Osteoblast (primary cell): ENCODE measurements around the gene TFPI. TPM values are rescaled to one million over a fixed set of nuclear protein-coding genes. Genes with fewer than 3 reads are reported as not detected.

Experiments used
- DNase-seq: peaks from one replicate; pipeline ENCODE4 v3.0.0; 2011; ENCODE audit warnings: low spot score, mixed read lengths; ENCODE audit not compliant: insufficient read length; ENCODE audit errors: missing footprints
- H2AFZ ChIP-seq: 2 replicates; pipeline ENCODE4 v1.6.0; 2011; ENCODE audit warnings: mild to moderate bottlenecking, low read length
- H3K27ac ChIP-seq: 2 replicates; pipeline ENCODE4 v1.5.1; 2011; ENCODE audit warnings: mild to moderate bottlenecking, low read depth, low read length, moderate library complexity
- H3K27me3 ChIP-seq: 2 replicates; pipeline ENCODE4 v1.6.0; 2012; ENCODE audit warnings: mild to moderate bottlenecking, control low read depth, inconsistent platforms, low read length, moderate library complexity; ENCODE audit not compliant: insufficient read depth
- H3K36me3 ChIP-seq: 2 replicates; pipeline ENCODE4 v1.5.1; 2011; ENCODE audit warnings: mild to moderate bottlenecking, low read length, control low read depth, moderate library complexity; ENCODE audit not compliant: insufficient read depth
- H3K4me1 ChIP-seq: 2 replicates; pipeline ENCODE4 v1.5.1; 2011; ENCODE audit warnings: mild to moderate bottlenecking, low read length, control low read depth, moderate library complexity; ENCODE audit not compliant: insufficient read depth
- H3K4me2 ChIP-seq: 2 replicates; pipeline ENCODE4 v1.6.0; 2011; ENCODE audit warnings: mild to moderate bottlenecking, low read length; ENCODE audit not compliant: insufficient read depth
- H3K4me3 ChIP-seq: fragments of 200-600 bp; sonication (generic); 3 replicates; pipeline ENCODE4 v1.5.1; 2012; ENCODE audit warnings: mild to moderate bottlenecking, low read length, inconsistent platforms; ENCODE audit not compliant: insufficient read depth
- H3K79me2 ChIP-seq: 2 replicates; pipeline ENCODE4 v1.6.0; 2012; ENCODE audit warnings: mild to moderate bottlenecking, low read length, control low read depth, inconsistent platforms; ENCODE audit not compliant: insufficient read depth
- H3K9me3 ChIP-seq: 2 replicates; pipeline ENCODE4 v1.5.1; 2011; ENCODE audit warnings: low read depth, low read length, control low read depth
- H4K20me1 ChIP-seq: 2 replicates; pipeline ENCODE4 v1.6.0; 2012; ENCODE audit warnings: mild to moderate bottlenecking, low read length, control low read depth; ENCODE audit not compliant: insufficient read depth
- total RNA-seq: library from RNA; depleted of rRNA; stranded (reverse); fragments of >200 nt; gene quantifications from 2 replicates; pipeline ENCODE4 v1.2.3, GENCODE V29; 2012
- TF ChIP-seq, protein P1 (sequence below): IDR thresholded peaks from 2 replicates; pipeline ENCODE4 v1.5.1; 2011; ENCODE audit warnings: mild to moderate bottlenecking, low read depth, low read length, moderate library complexity; ENCODE audit errors: extremely low read depth

The TFPI gene
- total RNA-seq, 1 donor: 123 TPM

DNA sequence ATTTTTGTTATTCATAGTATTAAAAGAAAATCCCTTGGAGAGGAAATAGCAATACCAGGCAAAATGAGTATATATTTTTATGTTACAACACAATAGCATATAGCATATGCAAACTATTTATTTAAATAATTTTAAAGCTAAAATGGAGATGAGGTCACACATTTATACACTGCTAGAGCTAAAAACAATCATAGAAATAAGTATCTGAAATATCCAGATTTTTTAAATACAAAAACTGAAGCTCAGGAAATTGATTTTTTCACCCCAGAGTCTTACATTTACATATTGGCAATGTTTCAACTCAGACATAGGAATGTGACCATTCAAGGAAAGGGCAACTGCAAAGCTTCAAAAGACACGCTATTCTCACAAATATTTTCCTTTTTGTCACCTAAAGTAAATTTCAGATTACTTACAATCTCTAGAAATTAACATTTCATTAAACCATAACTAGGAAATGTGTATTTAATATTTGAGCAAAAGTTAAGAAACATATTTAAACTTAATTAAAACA lies 8.9 kb downstream of the TFPI start:
- peaks cover 43% of the 10 kb centered on the region for H3K79me2 ChIP-seq
- no peaks in the 10 kb centered on the region for H3K9me3 ChIP-seq
- no peaks in the 10 kb centered on the region for H4K20me1 ChIP-seq
- no peak overlapping the region for H2AFZ ChIP-seq
- DNase-seq: no peak
- no peak overlapping the region for H3K4me2 ChIP-seq
- H3K4me3 ChIP-seq: no peak overlapping the region
- no peaks in the 10 kb centered on the region for H3K27me3 ChIP-seq
- H3K4me1 ChIP-seq: peaks cover 87% of the 10 kb centered on the region
- TF ChIP-seq, protein P1, sequence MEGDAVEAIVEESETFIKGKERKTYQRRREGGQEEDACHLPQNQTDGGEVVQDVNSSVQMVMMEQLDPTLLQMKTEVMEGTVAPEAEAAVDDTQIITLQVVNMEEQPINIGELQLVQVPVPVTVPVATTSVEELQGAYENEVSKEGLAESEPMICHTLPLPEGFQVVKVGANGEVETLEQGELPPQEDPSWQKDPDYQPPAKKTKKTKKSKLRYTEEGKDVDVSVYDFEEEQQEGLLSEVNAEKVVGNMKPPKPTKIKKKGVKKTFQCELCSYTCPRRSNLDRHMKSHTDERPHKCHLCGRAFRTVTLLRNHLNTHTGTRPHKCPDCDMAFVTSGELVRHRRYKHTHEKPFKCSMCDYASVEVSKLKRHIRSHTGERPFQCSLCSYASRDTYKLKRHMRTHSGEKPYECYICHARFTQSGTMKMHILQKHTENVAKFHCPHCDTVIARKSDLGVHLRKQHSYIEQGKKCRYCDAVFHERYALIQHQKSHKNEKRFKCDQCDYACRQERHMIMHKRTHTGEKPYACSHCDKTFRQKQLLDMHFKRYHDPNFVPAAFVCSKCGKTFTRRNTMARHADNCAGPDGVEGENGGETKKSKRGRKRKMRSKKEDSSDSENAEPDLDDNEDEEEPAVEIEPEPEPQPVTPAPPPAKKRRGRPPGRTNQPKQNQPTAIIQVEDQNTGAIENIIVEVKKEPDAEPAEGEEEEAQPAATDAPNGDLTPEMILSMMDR: no peak
- H3K36me3 ChIP-seq: peaks cover 11% of the 10 kb centered on the region
- peak overlapping the region; percentile 97 for H3K27ac ChIP-seq

GRCh38 chr2:187544371-187545080 lies 9.7 kb downstream of the TFPI start:
- peaks cover 44% of the 10 kb centered on the region for H3K79me2 ChIP-seq
- H3K27ac ChIP-seq: peak overlapping the region; percentile 97
- H3K9me3 ChIP-seq: no peaks in the 10 kb centered on the region
- H4K20me1 ChIP-seq: no peaks in the 10 kb centered on the region
- TF ChIP-seq, protein P1: no peak
- no peak for DNase-seq
- H3K4me2 ChIP-seq: no peak overlapping the region
- peaks cover 11% of the 10 kb centered on the region for H3K36me3 ChIP-seq
- no peak overlapping the region for H2AFZ ChIP-seq
- no peak overlapping the region for H3K4me3 ChIP-seq
- peaks cover 79% of the 10 kb centered on the region for H3K4me1 ChIP-seq
- no peaks in the 10 kb centered on the region for H3K27me3 ChIP-seq

DNA sequence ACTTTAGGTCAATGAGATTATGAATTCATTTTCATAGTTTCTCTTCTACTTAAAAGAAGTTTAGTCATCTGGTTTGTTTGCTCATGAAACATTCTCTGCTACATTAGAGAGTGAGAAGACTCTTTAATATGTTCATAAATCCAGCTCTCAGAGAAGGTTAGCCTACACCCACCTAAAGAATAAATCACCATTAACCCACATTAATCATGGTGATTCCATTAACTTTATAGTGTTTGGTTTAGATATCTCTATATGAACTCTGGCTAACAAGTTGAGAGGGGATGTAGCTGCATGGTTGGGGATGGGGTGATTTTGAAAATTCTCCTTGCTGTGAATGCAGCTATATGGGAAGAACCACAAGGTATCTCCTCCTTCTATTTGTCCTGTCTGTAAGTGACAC lies 10.7 kb downstream of the TFPI start:
- H3K27me3 ChIP-seq: no peaks in the 10 kb centered on the region
- no peaks in the 10 kb centered on the region for H3K9me3 ChIP-seq
- TF ChIP-seq, protein P1: no peak
- H3K36me3 ChIP-seq: peaks cover 11% of the 10 kb centered on the region
- H3K4me1 ChIP-seq: peaks cover 70% of the 10 kb centered on the region
- H4K20me1 ChIP-seq: no peaks in the 10 kb centered on the region
- H3K79me2 ChIP-seq: peaks cover 43% of the 10 kb centered on the region
- H3K27ac ChIP-seq: peak overlapping the region; percentile 97
- H2AFZ ChIP-seq: no peak overlapping the region
- peak; percentile 21 for DNase-seq
- no peak overlapping the region for H3K4me3 ChIP-seq
- peak overlapping the region; percentile 30 for H3K4me2 ChIP-seq

DNA sequence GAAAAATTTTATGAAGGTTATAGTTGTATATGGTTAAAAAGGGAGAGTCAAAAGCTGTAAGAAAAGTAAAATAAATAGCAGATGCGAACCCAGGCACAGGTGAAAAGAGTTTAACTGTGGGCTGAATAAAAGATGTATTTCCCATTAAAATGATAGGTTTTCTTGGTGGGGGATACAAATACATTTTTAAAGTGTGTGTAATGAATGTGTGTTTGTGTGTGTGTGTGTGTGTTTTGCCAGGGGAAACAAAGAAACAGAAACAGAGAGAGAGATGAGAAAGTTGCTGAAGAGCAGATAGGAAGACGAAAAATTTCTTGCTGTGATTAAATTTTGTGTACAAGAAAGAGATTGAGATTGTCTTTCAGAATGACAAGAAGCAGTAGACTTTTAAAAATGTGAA lies 12.1 kb downstream of the TFPI start:
- H3K4me1 ChIP-seq: peaks cover 56% of the 10 kb centered on the region
- TF ChIP-seq, protein P1: no peak
- no peak overlapping the region for H2AFZ ChIP-seq

More for the DNA sequence above, 12.1 kb downstream of the TFPI start:
- Histone ChIP-seq H3K4me3 (peak overlapping the region; percentile 3), H3K27me3 (no peaks in the 10 kb centered on the region), H3K4me2 (peak overlapping the region; percentile 63), H4K20me1 (no peaks in the 10 kb centered on the region), H3K9me3 (no peaks in the 10 kb centered on the region), H3K27ac (peak overlapping the region; percentile 97), H3K36me3 (peaks cover 11% of the 10 kb centered on the region), H3K79me2 (peaks cover 51% of the 10 kb centered on the region)
- DNase-seq: peak; percentile 27
